HL-60 (cell line): ENCODE data around the gene MFSD1.

Source experiments
- DNase-seq, 2 experiments: peaks; one replicate each; pipeline ENCODE4 v3.0.0-alpha.2; 2010 to 2020; ENCODE audit warnings: low read depth in 1 of 2, low spot score in 1 of 2
- H3K27ac ChIP-seq: fragments of 250-450 bp; sonication (Bioruptor Pico); replicated peaks from 2 replicates; pipeline ENCODE4 v1.5.1; 2020; ENCODE audit warnings: mild to moderate bottlenecking, moderate library complexity
- H3K27me3 ChIP-seq: fragments of 250-450 bp; sonication (Bioruptor Pico); 2 replicates; pipeline ENCODE4 v1.5.1; 2021; ENCODE audit warnings: mild to moderate bottlenecking, moderate library complexity; ENCODE audit not compliant: insufficient read depth, poor library complexity, severe bottlenecking
- H3K4me3 ChIP-seq: replicated peaks from 2 replicates; pipeline ENCODE4 v1.5.1; 2011; ENCODE audit warnings: mild to moderate bottlenecking, control low read depth, low read length; ENCODE audit not compliant: insufficient read depth
- GABPA ChIP-seq: IDR thresholded peaks from 2 replicates; pipeline ENCODE4 v1.6.1; 2012; ENCODE audit warnings: low read depth
- POLR2AphosphoS5 ChIP-seq: IDR thresholded peaks from 2 replicates; pipeline ENCODE4 v1.6.1; 2012; ENCODE audit warnings: low read depth
- SPI1 ChIP-seq: IDR thresholded peaks from 2 replicates; pipeline ENCODE4 v1.6.1; 2012; ENCODE audit warnings: low read depth, mild to moderate bottlenecking, borderline replicate concordance
- TF ChIP-seq, protein P1 (sequence below): IDR thresholded peaks from one replicate; pipeline ENCODE4 v1.5.1; 2011; ENCODE audit warnings: low read length, control low read depth, inconsistent platforms; ENCODE audit not compliant: insufficient read depth
- TF ChIP-seq, protein P2 (sequence below): IDR thresholded peaks from 2 replicates; pipeline ENCODE4 v1.6.1; 2012; ENCODE audit warnings: low read depth; ENCODE audit not compliant: insufficient replicate concordance

MFSD1 gene

DNA sequence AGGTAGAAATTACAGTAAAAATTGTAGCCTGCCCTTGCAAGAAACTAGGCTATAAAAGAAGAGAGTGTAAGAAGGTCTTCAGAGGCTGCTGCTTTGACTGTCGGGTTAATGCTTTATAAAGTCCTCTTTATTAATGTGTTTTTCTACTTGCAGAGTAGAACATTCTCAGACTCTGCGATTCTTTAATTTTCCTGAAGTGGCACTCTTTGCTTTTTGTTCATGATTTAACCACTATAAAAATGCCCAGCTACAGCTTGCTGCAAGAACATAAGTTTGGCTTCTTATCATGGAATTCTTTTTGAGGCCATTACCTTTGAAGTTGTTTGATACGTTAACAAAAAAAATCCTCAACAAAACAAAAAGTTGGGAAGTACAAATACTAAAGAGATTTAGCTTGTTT is 33.8 kb downstream of the MFSD1 start:
- DNase-seq: no peak
- no peaks in the 10 kb centered on the region for H3K27me3 ChIP-seq
- no peak overlapping the region for H3K4me3 ChIP-seq
- no peak overlapping the region for H3K27ac ChIP-seq
- TF ChIP-seq GABPA (no peak), SPI1 (no peak), POLR2AphosphoS5 (no peak)
- TF ChIP-seq, protein P1, sequence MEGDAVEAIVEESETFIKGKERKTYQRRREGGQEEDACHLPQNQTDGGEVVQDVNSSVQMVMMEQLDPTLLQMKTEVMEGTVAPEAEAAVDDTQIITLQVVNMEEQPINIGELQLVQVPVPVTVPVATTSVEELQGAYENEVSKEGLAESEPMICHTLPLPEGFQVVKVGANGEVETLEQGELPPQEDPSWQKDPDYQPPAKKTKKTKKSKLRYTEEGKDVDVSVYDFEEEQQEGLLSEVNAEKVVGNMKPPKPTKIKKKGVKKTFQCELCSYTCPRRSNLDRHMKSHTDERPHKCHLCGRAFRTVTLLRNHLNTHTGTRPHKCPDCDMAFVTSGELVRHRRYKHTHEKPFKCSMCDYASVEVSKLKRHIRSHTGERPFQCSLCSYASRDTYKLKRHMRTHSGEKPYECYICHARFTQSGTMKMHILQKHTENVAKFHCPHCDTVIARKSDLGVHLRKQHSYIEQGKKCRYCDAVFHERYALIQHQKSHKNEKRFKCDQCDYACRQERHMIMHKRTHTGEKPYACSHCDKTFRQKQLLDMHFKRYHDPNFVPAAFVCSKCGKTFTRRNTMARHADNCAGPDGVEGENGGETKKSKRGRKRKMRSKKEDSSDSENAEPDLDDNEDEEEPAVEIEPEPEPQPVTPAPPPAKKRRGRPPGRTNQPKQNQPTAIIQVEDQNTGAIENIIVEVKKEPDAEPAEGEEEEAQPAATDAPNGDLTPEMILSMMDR: no peak
- TF ChIP-seq, protein P2, sequence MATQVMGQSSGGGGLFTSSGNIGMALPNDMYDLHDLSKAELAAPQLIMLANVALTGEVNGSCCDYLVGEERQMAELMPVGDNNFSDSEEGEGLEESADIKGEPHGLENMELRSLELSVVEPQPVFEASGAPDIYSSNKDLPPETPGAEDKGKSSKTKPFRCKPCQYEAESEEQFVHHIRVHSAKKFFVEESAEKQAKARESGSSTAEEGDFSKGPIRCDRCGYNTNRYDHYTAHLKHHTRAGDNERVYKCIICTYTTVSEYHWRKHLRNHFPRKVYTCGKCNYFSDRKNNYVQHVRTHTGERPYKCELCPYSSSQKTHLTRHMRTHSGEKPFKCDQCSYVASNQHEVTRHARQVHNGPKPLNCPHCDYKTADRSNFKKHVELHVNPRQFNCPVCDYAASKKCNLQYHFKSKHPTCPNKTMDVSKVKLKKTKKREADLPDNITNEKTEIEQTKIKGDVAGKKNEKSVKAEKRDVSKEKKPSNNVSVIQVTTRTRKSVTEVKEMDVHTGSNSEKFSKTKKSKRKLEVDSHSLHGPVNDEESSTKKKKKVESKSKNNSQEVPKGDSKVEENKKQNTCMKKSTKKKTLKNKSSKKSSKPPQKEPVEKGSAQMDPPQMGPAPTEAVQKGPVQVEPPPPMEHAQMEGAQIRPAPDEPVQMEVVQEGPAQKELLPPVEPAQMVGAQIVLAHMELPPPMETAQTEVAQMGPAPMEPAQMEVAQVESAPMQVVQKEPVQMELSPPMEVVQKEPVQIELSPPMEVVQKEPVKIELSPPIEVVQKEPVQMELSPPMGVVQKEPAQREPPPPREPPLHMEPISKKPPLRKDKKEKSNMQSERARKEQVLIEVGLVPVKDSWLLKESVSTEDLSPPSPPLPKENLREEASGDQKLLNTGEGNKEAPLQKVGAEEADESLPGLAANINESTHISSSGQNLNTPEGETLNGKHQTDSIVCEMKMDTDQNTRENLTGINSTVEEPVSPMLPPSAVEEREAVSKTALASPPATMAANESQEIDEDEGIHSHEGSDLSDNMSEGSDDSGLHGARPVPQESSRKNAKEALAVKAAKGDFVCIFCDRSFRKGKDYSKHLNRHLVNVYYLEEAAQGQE: no peak

DNA sequence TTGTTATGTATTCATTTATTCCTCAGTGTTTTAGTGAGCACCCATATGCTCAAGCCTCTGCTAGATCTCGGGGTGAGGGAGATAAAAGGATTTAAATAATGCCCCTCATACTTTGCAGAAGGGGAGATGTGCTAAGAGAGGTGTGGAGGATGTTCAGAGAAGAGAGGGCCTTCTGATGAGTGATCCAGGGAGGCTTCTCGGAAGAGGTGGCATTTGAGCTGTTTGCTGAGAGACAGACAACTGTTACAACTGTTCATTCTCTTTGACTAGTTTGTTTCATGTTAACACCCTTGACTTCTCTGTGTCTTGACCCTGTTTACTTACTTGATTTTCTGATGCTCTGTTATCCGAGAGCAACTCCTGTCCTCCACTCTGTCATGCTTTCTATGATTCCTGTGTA is 34.5 kb downstream of the MFSD1 start:
- no peak for DNase-seq
- TF ChIP-seq GABPA (no peak), SPI1 (no peak), POLR2AphosphoS5 (no peak)
- TF ChIP-seq, protein P1: no peak
- TF ChIP-seq, protein P2: no peak
- no peak overlapping the region for H3K4me3 ChIP-seq
- no peak overlapping the region for H3K27ac ChIP-seq
- H3K27me3 ChIP-seq: no peaks in the 10 kb centered on the region

DNA sequence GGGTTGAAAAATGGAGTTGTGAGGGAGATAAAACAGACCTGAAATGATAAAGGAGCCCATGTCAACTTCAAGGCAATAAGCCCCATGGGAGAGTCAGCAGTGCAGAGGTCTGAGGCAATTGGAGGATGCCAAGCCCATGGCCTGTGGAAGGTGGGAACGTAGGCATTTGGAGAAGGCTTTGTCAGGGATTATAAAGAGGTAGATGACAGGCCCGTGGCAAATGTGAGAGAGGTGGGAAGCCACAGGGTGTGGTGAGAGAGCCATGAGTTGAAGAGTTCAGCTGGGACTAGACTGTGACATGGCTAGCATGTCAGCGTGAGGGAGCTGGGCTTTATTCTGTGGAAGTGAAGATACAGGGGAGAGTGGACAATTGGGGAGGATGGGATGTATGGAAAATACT is 35.4 kb downstream of the MFSD1 start:
- no peak overlapping the region for H3K4me3 ChIP-seq
- no peak for DNase-seq
- no peaks in the 10 kb centered on the region for H3K27me3 ChIP-seq
- no peak overlapping the region for H3K27ac ChIP-seq
- TF ChIP-seq, protein P2: no peak
- TF ChIP-seq SPI1: no peak
- TF ChIP-seq POLR2AphosphoS5: no peak
- TF ChIP-seq GABPA: no peak
- TF ChIP-seq, protein P1: no peak
